Measurements from ENCODE around the gene RAP1B.

Gene RAP1B

GRCh38 chr12:68611094-68611805 lies 551 bp downstream of the RAP1B start:
- in situ Hi-C loops (cut with MboI; ENCODE audit: low sequenced_read_pairs), result no loop called here

DNA sequence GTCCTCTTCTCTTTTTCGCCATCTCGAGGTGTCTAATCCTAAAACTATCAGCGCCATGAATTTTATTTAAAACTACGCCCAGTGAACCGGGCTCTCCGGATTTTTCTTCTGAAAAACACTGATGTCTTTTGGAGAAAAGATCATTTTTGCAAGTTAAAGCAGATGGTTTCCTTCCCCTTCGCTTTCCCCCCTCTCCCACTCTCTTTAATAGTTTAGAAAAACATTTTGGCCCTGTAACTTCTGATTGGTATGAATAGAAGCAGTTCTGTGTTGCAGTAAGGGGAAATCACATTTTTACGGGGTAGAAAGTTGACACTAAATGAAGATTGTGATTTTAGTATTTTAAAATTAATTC lies 1.1 kb downstream of the RAP1B start:
- in situ Hi-C loops (cut with MboI; ENCODE audit: low sequenced_read_pairs), result no loop called here

DNA sequence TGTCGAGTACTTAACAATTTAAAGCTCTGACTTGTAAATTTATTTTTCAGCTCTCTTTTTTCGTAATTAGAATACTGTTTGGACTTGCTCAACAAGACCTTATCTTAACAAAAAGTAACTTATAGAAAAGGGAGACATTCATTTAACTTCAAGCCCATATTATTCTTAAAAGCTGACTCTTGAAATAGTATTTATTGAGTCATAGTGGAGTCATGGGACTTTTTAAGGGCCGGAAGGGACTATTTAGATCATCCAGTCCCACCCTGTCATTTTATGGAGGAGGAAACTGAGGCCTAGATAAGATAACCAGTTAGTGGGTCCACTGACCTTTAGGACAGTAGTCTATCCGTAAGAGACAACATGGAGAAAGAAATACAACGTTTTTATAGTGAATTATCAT lies 1.5 kb downstream of the RAP1B start:
- in situ Hi-C loops (cut with MboI; ENCODE audit: low sequenced_read_pairs), result no loop called here

DNA sequence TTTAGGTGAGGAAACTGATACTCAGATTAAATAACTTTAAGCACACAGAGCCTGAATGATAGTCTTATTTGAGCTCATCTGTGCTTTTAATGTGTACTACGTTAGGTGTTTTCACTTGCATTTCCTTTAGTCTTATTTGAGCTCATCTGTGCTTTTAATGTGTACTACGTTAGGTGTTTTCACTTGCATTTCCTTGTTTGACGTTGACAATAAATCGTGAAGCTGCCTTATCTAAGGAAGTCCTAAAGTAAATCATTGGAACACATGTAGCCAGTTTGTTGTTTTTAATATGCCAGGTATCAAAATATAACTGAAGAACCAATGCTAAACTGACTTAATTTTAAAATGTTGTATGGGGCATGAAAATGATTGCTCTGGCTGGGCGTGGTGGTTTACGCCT lies 2.0 kb downstream of the RAP1B start:
- in situ Hi-C loops (cut with MboI; ENCODE audit: low sequenced_read_pairs), result no loop called here

GRCh38 chr12:68613209-68613904 lies 2.7 kb downstream of the RAP1B start:
- in situ Hi-C loops (cut with MboI; ENCODE audit: low sequenced_read_pairs), result no loop called here

- in situ Hi-C loops (cut with MboI; ENCODE audit: low sequenced_read_pairs), result no loop called here
Observed at GRCh38 chr12:68614105-68614679, 3.5 kb downstream of the RAP1B start.

DNA sequence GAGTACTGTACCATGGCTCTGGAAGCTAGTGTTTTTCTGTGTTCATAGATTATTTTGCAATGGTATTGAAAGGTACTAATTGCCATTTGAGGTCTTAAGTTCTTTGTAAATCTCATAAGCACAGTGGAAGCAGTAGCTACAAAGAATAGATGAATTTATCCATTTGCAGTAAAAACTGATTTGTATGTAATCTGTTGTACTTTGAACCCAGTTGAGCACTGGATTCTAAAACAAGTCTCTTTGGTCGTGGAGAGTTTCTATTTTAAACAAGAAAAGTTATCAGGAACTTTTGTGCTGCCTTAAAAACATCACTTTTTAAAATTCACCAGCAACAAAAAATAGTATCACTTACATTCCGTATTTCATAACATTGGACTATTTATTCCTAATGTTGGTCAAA lies 4.1 kb downstream of the RAP1B start:
- in situ Hi-C loops (cut with MboI; ENCODE audit: low sequenced_read_pairs), result no loop called here

DNA sequence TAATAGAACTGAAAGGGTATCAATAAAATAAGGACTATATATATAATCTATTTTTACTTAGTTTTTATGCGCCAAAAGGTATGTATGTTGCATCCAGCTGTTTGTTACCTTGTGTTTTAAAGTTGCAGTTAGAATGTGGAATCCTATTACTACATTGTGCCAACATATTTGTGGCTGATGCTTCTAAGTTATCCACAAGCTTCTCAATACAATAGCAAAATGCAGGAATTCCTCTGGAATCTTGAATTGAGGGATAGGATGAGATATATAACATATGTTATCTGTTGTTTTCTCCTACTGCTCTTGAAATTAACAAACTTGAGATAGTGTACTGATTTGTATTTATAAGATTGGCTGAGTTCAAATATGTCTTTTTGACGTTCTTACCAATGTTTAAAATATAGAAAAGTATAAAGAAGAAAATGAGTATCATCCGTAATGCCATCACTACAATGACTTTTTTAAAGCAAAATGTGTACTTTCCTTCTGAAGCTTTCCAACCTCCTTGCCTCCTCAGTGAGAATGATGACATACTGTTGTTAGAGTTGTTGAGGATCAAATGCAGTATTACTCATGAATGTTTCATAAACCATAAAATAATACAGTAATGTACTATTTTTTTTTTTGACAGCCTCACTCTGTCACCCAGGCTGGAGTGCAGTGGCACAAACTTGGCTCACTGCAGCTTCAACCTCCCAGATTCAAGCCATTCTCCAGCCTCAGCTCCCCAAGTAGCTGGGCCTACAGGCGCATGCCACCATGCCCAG lies 6.6 kb downstream of the RAP1B start:
- in situ Hi-C loops (cut with MboI; ENCODE audit: low sequenced_read_pairs), result no loop called here

DNA sequence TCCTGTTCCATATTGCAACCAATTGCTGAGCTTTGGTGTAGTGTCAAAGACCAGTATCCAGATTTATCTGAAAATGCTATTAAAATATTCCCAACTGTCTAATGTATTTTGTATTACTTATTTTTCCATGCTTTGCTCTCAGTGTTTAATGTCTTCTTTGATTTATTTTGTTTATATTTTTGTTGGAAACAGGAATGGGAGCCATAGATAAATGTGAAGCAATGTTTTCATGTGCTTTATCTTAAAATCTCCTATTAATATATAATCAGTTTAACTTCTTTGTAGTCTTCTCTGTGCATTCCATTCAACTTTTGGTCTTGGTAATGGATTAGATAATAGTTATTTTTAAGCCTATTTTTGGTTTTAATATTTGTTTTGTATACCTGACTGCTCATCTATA lies 8.8 kb downstream of the RAP1B start:
- in situ Hi-C loops (cut with MboI; ENCODE audit: low sequenced_read_pairs), result no loop called here

- in situ Hi-C loops (cut with MboI; ENCODE audit: low sequenced_read_pairs), result no loop called here
Observed at GRCh38 chr12:68620519-68621471, 10.1 kb downstream of the RAP1B start.

GRCh38 chr12:68621472-68622081 lies 10.9 kb downstream of the RAP1B start:
- in situ Hi-C loops (cut with MboI; ENCODE audit: low sequenced_read_pairs), result no loop called here

DNA sequence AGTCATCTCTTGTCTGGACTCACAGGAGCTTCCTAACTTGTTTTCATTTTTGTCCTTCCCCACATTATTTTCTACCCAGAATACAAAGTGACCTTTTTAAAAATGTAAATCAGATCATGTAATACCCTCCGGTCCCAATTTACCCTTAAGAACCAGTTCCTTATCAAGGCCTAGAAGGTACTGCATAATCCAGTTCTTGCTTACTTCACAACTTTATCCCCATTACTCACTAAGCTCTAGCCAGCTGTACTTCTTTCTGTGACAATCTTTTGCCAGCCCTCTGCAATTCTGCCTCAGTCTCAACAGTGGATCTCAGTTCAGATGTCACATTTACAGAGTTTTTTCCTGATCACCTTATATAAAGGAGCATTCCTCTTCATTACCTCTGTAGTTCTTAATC lies 11.6 kb downstream of the RAP1B start:
- in situ Hi-C loops (cut with MboI; ENCODE audit: low sequenced_read_pairs), result no loop called here

- in situ Hi-C loops (cut with MboI; ENCODE audit: low sequenced_read_pairs), result no loop called here
Observed at GRCh38 chr12:68623059-68623458, 12.4 kb downstream of the RAP1B start.

DNA sequence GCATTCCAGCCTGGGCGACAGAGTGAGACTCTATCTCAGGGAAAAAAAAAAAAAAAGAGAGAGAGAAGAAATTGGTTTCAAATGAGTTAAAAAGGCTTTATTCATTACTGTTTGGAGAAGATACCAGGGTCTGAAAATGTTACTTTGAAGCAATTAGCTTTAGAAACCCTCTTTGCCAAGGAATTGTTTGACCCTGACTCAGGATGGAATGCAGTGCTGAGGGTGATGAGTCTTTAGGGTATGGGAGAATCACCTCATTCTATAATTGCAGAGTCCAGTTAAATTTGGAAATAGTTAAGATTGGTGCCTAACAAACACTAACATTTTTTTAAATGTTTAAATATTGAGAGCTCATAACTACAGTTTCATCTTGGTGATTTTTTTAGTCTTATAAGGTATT lies 13.3 kb downstream of the RAP1B start:
- in situ Hi-C loops (cut with MboI; ENCODE audit: low sequenced_read_pairs), result no loop called here

GRCh38 chr12:68624933-68625332 lies 14.2 kb downstream of the RAP1B start:
- in situ Hi-C loops (cut with MboI; ENCODE audit: low sequenced_read_pairs), result no loop called here

GRCh38 chr12:68627673-68628319 lies 17.1 kb downstream of the RAP1B start:
- in situ Hi-C loops (cut with MboI; ENCODE audit: low sequenced_read_pairs), result no loop called here

DNA sequence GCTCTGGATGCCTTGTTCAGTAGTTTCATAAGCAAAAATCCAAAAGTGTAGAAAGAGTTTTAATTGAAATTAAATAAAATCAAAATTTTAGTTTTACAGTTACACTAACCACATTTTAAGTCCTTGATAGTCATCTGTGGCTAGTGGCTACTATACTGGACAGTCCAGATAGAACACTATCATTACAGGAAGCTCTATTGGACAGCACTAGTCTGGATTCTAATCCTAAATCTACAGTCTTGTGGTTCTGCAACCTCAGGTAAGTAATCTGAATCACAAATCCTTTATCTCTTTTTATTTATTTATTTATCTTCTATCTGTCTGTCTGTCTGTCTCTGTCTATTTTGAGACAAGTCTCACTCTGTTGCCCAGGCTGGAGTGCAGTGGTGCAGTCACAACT lies 18.0 kb downstream of the RAP1B start:
- in situ Hi-C loops (cut with MboI; ENCODE audit: low sequenced_read_pairs), result no loop called here

DNA sequence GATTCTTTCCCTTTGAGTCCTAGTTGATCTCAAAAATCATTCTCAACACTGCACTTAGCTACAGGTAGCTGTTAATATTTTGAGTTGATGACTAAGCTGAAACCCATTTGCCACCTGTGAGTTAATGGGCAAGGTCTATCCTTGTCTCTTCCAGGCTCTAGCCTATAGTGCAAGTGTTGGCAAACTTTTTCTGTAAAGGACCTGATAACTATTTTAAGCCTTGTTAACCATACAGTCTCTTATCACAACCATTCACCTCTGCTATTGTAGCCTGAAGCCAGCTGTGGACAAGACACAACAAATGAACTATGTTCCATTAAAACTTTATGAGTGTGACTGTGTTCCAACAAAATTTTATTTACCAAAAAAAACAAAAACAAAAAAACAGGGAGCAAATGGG lies 19.4 kb downstream of the RAP1B start:
- in situ Hi-C loops (cut with MboI; ENCODE audit: low sequenced_read_pairs), result no loop called here

GRCh38 chr12:68630598-68630997 lies 19.9 kb downstream of the RAP1B start:
- in situ Hi-C loops (cut with MboI; ENCODE audit: low sequenced_read_pairs), result no loop called here

- in situ Hi-C loops (cut with MboI; ENCODE audit: low sequenced_read_pairs), result no loop called here
Observed at GRCh38 chr12:68631227-68631626, 20.5 kb downstream of the RAP1B start.
